Superior temporal gyrus (tissue), 1 donor: Measurements from ENCODE around the gene NAA16.

Source experiments
- DNase-seq: peaks from one replicate; pipeline ENCODE4 v3.0.0-alpha.2; 2016; ENCODE audit errors: extremely low spot score

The NAA16 gene

GRCh38 chr13:41304551-41304950, 6.5 kb upstream of the NAA16 start:
- no peak for DNase-seq

- no peak for DNase-seq
Measured at GRCh38 chr13:41306271-41307145, 4.6 kb upstream of the NAA16 start.

GRCh38 chr13:41307884-41308640, 3.0 kb upstream of the NAA16 start:
- DNase-seq, result no peak

GRCh38 chr13:41311406-41312175, 524 bp downstream of the NAA16 start:
- DNase-seq, result peak; percentile 61

- no peak for DNase-seq
Measured at GRCh38 chr13:41312176-41312500, 1.1 kb downstream of the NAA16 start.

- DNase-seq, result no peak
Measured at GRCh38 chr13:41313117-41313516, 2.0 kb downstream of the NAA16 start.

- no peak for DNase-seq
Measured at GRCh38 chr13:41313659-41314197, 2.7 kb downstream of the NAA16 start.

GRCh38 chr13:41315443-41316047, 4.5 kb downstream of the NAA16 start:
- DNase-seq, result no peak

- no peak for DNase-seq
Measured at GRCh38 chr13:41317243-41317642, 6.2 kb downstream of the NAA16 start.

- DNase-seq, result no peak
Measured at GRCh38 chr13:41325752-41326151, 14.7 kb downstream of the NAA16 start.

GRCh38 chr13:41326661-41327060, 15.6 kb downstream of the NAA16 start:
- DNase-seq, result no peak

GRCh38 chr13:41327994-41328790, 17.1 kb downstream of the NAA16 start:
- no peak for DNase-seq

- peak; percentile 48 for DNase-seq
Measured at GRCh38 chr13:41332829-41333228, 21.8 kb downstream of the NAA16 start.

- DNase-seq, result no peak
Measured at GRCh38 chr13:41334810-41335209, 23.7 kb downstream of the NAA16 start.

- DNase-seq, result no peak
Measured at GRCh38 chr13:41344358-41344757, 33.3 kb downstream of the NAA16 start.

- no peak for DNase-seq
Measured at GRCh38 chr13:41345165-41345913, 34.3 kb downstream of the NAA16 start.

- DNase-seq, result no peak
Measured at GRCh38 chr13:41345914-41346589, 35.0 kb downstream of the NAA16 start.

GRCh38 chr13:41352935-41353840, 42.1 kb downstream of the NAA16 start:
- peak; percentile 86 for DNase-seq
